DMS153 treated with DMSO at 0.1 percent for 48 hours (cell line): ENCODE measurements around the gene HPD.

Experiments used
- DNase-seq: peaks from one replicate; lab custom pipeline; 2025; ENCODE audit not compliant: unreplicated experiment; lab: John Stamatoyannopoulos, UW

HPD gene

GRCh38 chr12:121828826-121829225 is 29.8 kb downstream of the HPD start:
- DNase-seq, result no peak

DNA sequence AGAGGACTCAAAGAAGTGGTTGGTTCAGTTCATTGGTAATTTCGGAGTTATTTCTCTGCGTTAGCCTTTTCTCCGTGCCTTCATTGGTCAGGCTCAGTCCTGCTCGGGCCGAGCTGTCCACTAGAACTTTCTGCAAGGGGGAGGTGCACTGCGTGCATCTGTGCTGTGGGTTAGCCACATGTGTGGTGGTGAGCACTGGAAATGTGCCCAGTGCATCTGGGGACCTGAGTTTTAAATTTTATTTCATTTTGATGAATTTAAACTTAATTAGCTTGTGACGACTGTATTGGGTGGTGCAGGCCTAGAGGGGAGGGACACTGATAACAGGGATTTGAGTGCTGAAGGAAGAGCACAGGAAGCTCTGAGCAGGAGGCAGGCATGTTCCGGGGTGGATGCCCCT is 30.4 kb downstream of the HPD start:
- DNase-seq, result no peak

- DNase-seq, result no peak
Measured at GRCh38 chr12:121827351-121828099, 31.1 kb downstream of the HPD start.

DNA sequence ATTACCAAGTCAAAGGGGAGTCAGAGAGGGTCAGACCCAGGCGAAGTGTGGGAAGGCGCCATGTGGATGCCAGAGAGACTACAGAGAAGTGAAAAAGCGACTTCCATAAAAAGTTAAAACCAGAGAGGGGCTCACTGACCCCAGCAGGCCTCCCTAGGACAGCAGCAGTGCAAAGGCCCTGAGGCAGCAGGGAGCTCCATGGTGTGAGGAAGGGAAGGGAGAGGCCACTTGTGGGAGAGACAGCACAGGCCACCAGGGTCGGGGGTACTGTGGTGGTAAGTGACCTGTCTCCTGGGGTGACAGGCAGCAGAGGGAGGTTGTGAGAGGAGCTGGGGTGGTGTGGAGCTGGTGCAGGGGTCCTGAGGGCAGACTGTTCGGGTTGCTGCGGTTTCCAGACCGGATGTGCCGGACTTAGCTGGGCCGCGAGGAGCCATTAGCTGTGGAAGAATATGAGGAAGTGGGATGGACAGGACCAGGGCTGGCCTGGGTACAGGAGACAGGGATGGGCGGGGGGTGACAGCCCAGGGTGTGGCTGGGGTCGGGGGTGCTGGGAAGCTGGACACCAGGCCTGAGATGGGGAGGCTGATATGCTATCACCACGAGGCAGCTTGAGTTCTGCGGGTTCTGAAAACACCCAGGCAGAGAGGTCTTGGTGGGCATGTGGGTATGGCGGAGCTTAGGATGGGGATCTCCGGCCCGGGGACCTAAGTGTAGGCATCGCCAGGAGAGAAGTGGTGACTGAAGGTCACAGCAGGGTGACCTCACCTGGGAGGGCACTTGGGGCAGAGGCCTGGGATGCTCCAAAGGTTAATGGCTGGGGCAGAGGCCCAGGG is 32.1 kb downstream of the HPD start:
- DNase-seq, result no peak

DNA sequence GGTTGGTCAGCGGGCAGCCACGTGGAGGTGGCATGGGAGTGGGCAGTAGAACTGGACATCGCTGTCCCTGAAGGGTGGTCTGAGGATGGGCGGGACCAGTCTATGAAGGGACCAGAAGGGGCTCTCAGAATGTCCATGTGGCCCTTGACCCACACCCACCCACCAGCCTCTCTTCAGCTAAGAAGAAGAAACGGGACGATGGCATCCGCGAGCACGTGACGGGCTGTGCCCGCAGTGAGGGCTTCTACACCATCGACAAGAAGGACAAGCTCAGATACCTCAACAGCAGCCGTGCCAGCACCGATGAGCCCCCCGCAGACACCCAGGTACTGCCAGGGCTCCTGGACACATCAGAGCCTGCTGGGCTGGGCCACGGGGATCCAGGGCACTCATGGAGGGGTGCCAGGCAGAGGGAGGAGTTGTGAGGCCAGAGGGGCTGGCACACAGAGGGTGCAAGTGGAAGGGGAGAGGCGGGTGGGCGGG is 33.6 kb downstream of the HPD start:
- DNase-seq, result no peak

DNA sequence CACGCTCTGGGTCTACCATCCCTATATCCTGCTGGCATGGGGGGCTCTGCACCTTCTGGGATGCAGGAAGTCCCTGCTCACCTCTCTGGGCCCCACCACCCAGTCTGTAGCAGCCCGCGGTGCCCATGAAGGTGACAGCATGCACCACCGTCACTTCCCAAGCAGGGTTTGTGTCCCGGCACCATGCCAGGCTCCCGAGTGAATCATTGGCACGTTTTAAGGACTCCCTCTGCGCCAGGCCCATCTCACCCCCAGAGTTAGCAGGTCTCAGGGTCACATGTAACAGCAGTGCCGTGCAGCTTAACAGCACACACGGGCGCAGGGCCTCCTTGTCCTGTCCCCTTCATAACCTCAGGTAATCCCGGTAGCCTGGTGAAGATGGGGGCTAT is 34.9 kb downstream of the HPD start:
- no peak for DNase-seq

DNA sequence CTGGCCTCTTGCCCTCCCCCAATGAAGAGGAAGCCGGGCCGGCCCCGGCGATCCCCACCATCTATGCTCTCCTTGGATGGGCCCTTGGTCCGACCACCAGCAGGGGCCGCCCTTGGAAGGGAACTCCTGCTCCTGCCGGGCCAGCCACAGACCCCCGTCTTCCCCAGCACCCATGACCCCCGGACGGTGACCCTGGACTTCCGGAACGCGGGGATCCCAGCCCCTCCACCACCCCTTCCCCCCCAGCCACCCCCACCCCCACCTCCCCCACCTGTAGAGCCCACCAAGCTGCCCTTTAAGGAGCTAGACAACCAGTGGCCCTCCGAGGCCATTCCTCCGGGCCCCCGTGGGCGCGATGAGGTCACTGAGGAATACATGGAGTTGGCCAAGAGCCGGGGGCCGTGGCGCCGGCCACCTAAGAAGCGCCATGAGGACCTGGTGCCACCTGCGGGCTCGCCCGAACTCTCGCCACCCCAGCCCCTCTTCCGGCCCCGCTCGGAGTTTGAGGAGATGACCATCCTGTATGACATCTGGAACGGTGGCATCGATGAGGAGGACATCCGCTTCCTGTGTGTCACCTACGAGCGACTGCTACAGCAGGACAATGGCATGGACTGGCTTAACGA is 35.4 kb downstream of the HPD start:
- no peak for DNase-seq

DNA sequence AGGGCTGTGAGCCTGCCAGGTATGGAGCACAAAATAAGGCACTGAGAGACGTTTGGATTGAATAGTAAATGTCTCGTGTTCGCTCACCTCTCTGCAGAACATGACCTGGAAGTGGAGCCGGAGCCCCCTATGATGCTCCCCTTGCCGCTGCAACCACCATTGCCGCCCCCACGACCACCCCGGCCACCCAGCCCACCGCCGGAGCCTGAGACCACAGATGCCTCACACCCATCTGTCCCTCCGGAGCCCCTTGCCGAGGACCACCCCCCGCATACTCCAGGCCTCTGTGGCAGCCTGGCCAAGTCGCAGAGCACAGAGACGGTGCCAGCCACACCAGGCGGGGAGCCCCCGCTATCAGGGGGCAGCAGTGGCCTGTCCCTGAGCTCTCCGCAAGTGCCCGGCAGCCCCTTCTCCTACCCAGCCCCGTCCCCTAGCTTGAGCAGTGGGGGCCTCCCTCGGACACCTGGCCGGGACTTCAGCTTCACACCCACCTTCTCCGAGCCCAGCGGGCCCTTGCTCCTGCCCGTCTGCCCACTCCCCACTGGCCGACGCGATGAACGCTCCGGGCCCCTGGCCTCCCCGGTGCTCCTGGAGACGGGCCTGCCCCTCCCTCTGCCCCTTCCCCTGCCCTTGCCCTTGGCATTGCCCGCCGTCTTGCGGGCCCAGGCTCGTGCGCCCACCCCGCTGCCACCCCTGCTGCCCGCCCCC is 36.1 kb downstream of the HPD start:
- DNase-seq, result no peak

DNA sequence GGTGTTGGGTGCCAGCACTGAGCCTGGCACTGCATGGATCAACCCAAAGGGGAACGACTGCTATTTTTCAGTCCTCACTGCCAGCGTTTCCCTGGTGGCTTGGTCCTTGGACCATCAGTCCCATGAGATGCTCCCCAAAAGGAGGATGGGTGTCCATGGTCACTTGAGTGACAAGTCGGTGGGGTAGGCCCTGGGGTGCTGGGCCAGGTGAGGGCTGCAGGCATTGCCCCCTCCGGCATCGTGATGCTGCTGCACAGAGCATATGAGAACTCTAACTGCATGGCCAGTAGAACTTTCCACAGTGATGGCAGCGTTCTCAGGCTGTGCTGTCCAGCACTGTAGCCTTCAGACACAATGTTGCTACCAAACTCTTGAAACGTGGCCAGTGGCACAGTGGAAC is 38.6 kb downstream of the HPD start:
- DNase-seq, result no peak

- DNase-seq, result no peak
Measured at GRCh38 chr12:121819212-121819949, 39.3 kb downstream of the HPD start.

DNA sequence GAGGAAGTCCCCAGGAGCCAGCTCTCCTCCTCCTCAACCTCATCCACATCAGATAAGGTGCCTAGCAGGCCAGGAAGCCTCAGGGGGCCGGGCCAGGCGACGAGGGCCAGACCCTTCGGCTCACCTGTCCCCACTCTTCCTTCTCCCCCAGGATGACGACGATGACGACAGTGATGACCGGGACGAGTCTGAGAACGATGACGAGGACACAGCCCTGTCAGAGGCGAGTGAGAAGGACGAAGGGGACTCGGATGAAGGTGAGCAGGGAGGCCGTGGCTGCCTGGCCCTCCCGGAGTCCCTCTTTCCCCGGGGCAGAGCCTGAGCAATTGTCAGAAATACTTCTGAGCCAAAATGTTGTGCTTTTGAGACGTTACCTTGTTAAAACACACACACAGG is 41.0 kb downstream of the HPD start:
- DNase-seq, result no peak

GRCh38 chr12:121816925-121817647 is 41.6 kb downstream of the HPD start:
- DNase-seq, result no peak

DNA sequence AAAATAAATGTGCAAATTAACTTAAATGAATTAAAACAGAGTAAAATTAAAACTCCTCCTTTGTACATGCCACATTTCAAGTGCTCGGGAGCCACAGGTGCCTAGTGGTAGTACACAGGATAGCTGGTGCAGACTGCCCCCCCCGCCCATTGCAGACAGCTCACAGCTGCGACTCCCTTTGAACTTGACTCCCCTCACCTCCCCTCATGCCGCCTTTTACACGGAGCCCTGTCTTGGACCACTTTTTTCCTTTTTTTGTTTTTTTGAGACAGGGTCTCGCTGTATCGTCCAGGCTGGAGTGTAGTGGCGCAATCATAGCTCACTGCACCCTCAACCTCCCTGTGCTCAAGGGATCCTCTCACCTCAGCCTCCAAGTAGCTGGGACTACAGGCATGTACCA is 43.4 kb downstream of the HPD start:
- no peak for DNase-seq

GRCh38 chr12:121814429-121815119 is 44.1 kb downstream of the HPD start:
- DNase-seq, result no peak

- no peak for DNase-seq
Measured at GRCh38 chr12:121813951-121814350, 44.7 kb downstream of the HPD start.

- DNase-seq, result no peak
Measured at GRCh38 chr12:121812921-121813896, 45.5 kb downstream of the HPD start.

GRCh38 chr12:121812320-121812871 is 46.3 kb downstream of the HPD start:
- DNase-seq, result peak; percentile 52
